HEK293 (cell line): ENCODE results near the gene FXN.

Experiments used
- GLI4 ChIP-seq: fragments of 450-650 bp; formaldehyde crosslinking; IDR thresholded peaks from 2 replicates; pipeline ENCODE4 v1.5.1; 2016; ENCODE audit warnings: missing biosample characterization, missing genetic modification characterization
- HOXC10 ChIP-seq: sonication (generic); formaldehyde crosslinking; IDR thresholded peaks from 2 replicates; pipeline ENCODE4 v1.8.1; 2023; ENCODE audit warnings: mild to moderate bottlenecking, missing genetic modification reagents
- HOXD13 ChIP-seq: sonication (generic); formaldehyde crosslinking; IDR thresholded peaks from 2 replicates; pipeline ENCODE4 v1.8.0; 2022; ENCODE audit warnings: missing genetic modification reagents, borderline replicate concordance
- KLF7 ChIP-seq: fragments of 450-650 bp; formaldehyde crosslinking; IDR thresholded peaks from 2 replicates; pipeline ENCODE4 v1.5.1; 2016; ENCODE audit warnings: missing biosample characterization, missing genetic modification characterization, borderline replicate concordance
- KLF8 ChIP-seq: fragments of 450-650 bp; formaldehyde crosslinking; IDR thresholded peaks from 2 replicates; pipeline ENCODE4 v1.5.1; 2016; ENCODE audit warnings: missing biosample characterization, missing genetic modification characterization
- PBX3 ChIP-seq: sonication (generic); formaldehyde crosslinking; IDR thresholded peaks from 2 replicates; pipeline ENCODE4 v1.8.1; 2022; ENCODE audit warnings: mild to moderate bottlenecking, moderate library complexity, missing genetic modification reagents
- RBAK ChIP-seq: fragments of 450-650 bp; formaldehyde crosslinking; IDR thresholded peaks from 2 replicates; pipeline ENCODE4 v1.5.1; 2016; ENCODE audit warnings: missing biosample characterization, missing genetic modification characterization
- WT1 ChIP-seq: fragments of 450-650 bp; formaldehyde crosslinking; IDR thresholded peaks from 2 replicates; pipeline ENCODE4 v1.5.1; 2016; ENCODE audit warnings: missing biosample characterization, missing genetic modification characterization
- ZBTB1 ChIP-seq: fragments of 450-650 bp; formaldehyde crosslinking; IDR thresholded peaks from 2 replicates; pipeline ENCODE4 v1.5.1; 2016; ENCODE audit warnings: missing biosample characterization, missing genetic modification characterization
- ZBTB20 ChIP-seq: fragments of 450-650 bp; formaldehyde crosslinking; IDR thresholded peaks from 2 replicates; pipeline ENCODE4 v1.5.1; 2016; ENCODE audit warnings: missing biosample characterization, missing genetic modification characterization
- ZBTB21 ChIP-seq: fragments of 450-650 bp; formaldehyde crosslinking; IDR thresholded peaks from 2 replicates; pipeline ENCODE4 v1.5.1; 2017; ENCODE audit warnings: missing biosample characterization, missing genetic modification characterization
- ZBTB49 ChIP-seq: fragments of 450-650 bp; formaldehyde crosslinking; IDR thresholded peaks from 2 replicates; pipeline ENCODE4 v1.5.1; 2016; ENCODE audit warnings: missing biosample characterization, missing genetic modification characterization, low read depth
- ZBTB6 ChIP-seq: fragments of 450-650 bp; formaldehyde crosslinking; IDR thresholded peaks from 2 replicates; pipeline ENCODE4 v1.5.1; 2017; ENCODE audit warnings: missing biosample characterization, missing genetic modification characterization
- ZFHX2 ChIP-seq: fragments of 450-650 bp; formaldehyde crosslinking; conservative IDR thresholded peaks from 2 replicates; pipeline ENCODE4 v1.5.1; 2016; ENCODE audit warnings: missing biosample characterization, missing genetic modification characterization
- ZNF114 ChIP-seq: fragments of 450-650 bp; formaldehyde crosslinking; IDR thresholded peaks from 2 replicates; pipeline ENCODE4 v1.5.0; 2017; ENCODE audit warnings: missing biosample characterization, missing genetic modification characterization
- ZNF132 ChIP-seq: fragments of 450-650 bp; formaldehyde crosslinking; IDR thresholded peaks from 2 replicates; pipeline ENCODE4 v1.5.1; 2017; ENCODE audit warnings: missing biosample characterization, missing genetic modification characterization, borderline replicate concordance
- ZNF133 ChIP-seq: fragments of 450-650 bp; formaldehyde crosslinking; IDR thresholded peaks from 2 replicates; pipeline ENCODE4 v1.5.1; 2016; ENCODE audit warnings: missing biosample characterization, missing genetic modification characterization
- ZNF146 ChIP-seq: fragments of 450-650 bp; formaldehyde crosslinking; IDR thresholded peaks from 2 replicates; pipeline ENCODE4 v1.5.1; 2016; ENCODE audit warnings: missing biosample characterization, missing genetic modification characterization
- ZNF18 ChIP-seq: fragments of 450-650 bp; formaldehyde crosslinking; IDR thresholded peaks from 2 replicates; pipeline ENCODE4 v1.5.1; 2016; ENCODE audit warnings: missing biosample characterization, missing genetic modification characterization
- ZNF184 ChIP-seq: fragments of 450-650 bp; IDR thresholded peaks from 2 replicates; pipeline ENCODE4 v1.5.1; 2018; ENCODE audit warnings: missing biosample characterization, mild to moderate bottlenecking, missing genetic modification characterization
- ZNF24 ChIP-seq: fragments of 450-650 bp; formaldehyde crosslinking; IDR thresholded peaks from 2 replicates; pipeline ENCODE4 v1.5.1; 2016; ENCODE audit warnings: missing biosample characterization, missing genetic modification characterization
- ZNF248 ChIP-seq: fragments of 450-650 bp; formaldehyde crosslinking; IDR thresholded peaks from 2 replicates; pipeline ENCODE4 v1.5.1; 2017; ENCODE audit warnings: missing biosample characterization, missing genetic modification characterization
- ZNF274 ChIP-seq, 2 experiments: fragments of 200-500 bp in 1 of 2; fragments of 450-650 bp in 1 of 2; sonication (Bioruptor generic) in 1 of 2; formaldehyde crosslinking in 1 of 2; IDR thresholded peaks; 2 replicates each; pipeline versions ENCODE4 v1.5.1 to v1.6.1; 2014 to 2016; ENCODE audit warnings: borderline replicate concordance in 1 of 2, inconsistent platforms in 1 of 2, low read length in 1 of 2, missing biosample characterization in 1 of 2, missing genetic modification characterization in 1 of 2
- ZNF324 ChIP-seq: fragments of 450-650 bp; formaldehyde crosslinking; IDR thresholded peaks from 2 replicates; pipeline ENCODE4 v1.5.1; 2016; ENCODE audit warnings: missing biosample characterization, missing genetic modification characterization
- ZNF335 ChIP-seq: fragments of 450-650 bp; formaldehyde crosslinking; conservative IDR thresholded peaks from 2 replicates; pipeline ENCODE4 v1.5.1; 2016; ENCODE audit warnings: missing biosample characterization, missing genetic modification characterization
- ZNF391 ChIP-seq: fragments of 450-650 bp; formaldehyde crosslinking; IDR thresholded peaks from 2 replicates; pipeline ENCODE4 v1.5.1; 2016; ENCODE audit warnings: low read depth, missing biosample characterization, missing genetic modification characterization, borderline replicate concordance
- ZNF488 ChIP-seq: fragments of 450-650 bp; formaldehyde crosslinking; IDR thresholded peaks from 2 replicates; pipeline ENCODE4 v1.5.1; 2016; ENCODE audit warnings: missing biosample characterization, missing genetic modification characterization
- ZNF501 ChIP-seq: fragments of 450-650 bp; formaldehyde crosslinking; IDR thresholded peaks from 2 replicates; pipeline ENCODE4 v1.5.1; 2016; ENCODE audit warnings: missing biosample characterization, missing genetic modification characterization
- ZNF510 ChIP-seq: fragments of 450-650 bp; formaldehyde crosslinking; IDR thresholded peaks from 2 replicates; pipeline ENCODE4 v1.5.1; 2018; ENCODE audit warnings: mild to moderate bottlenecking, missing genetic modification characterization, missing biosample characterization; ENCODE audit not compliant: insufficient replicate concordance
- ZNF621 ChIP-seq: fragments of 450-650 bp; formaldehyde crosslinking; IDR thresholded peaks from 2 replicates; pipeline ENCODE4 v1.5.1; 2017; ENCODE audit warnings: missing biosample characterization, missing genetic modification characterization
- ZNF639 ChIP-seq: fragments of 450-650 bp; formaldehyde crosslinking; IDR thresholded peaks from 2 replicates; pipeline ENCODE4 v1.5.1; 2016; ENCODE audit warnings: missing biosample characterization, missing genetic modification characterization
- ZNF660 ChIP-seq: fragments of 450-650 bp; IDR thresholded peaks from 2 replicates; pipeline ENCODE4 v1.5.1; 2018; ENCODE audit warnings: missing biosample characterization, mild to moderate bottlenecking, missing genetic modification characterization
- ZNF76 ChIP-seq: fragments of 450-650 bp; formaldehyde crosslinking; IDR thresholded peaks from 2 replicates; pipeline ENCODE4; 2016; ENCODE audit warnings: low read depth, missing biosample characterization, missing genetic modification characterization, borderline replicate concordance
- ZSCAN16 ChIP-seq: fragments of 450-650 bp; formaldehyde crosslinking; IDR thresholded peaks from 2 replicates; pipeline ENCODE4 v1.5.1; 2016; ENCODE audit warnings: missing biosample characterization, missing genetic modification characterization

FXN gene

GRCh38 chr9:69122082-69122548 is 86.6 kb downstream of the FXN start (continued):
- peak; percentile 50; the same call in 1 of the 2 replicates for TF ChIP-seq ZBTB20 (tag by site-specific recombination)
- no peak for TF ChIP-seq ZNF324
- TF ChIP-seq ZNF133, result no peak
- TF ChIP-seq ZBTB6 (tag by site-specific recombination), result no peak
- no peak for TF ChIP-seq ZNF76 (tag by site-specific recombination)
- TF ChIP-seq ZNF488 (tag by site-specific recombination), result no peak
- TF ChIP-seq ZNF24 (tag by site-specific recombination), result no peak
- no peak for TF ChIP-seq ZNF391 (tag by site-specific recombination)
- TF ChIP-seq ZNF132 (tag by site-specific recombination), result no peak
- no peak for TF ChIP-seq ZSCAN16 (tag by site-specific recombination)
- no peak for TF ChIP-seq WT1 (tag by site-specific recombination)
- TF ChIP-seq HOXD13 (CRISPR knock-in tag), result no peak
- TF ChIP-seq ZNF146, result no peak
- no peak for TF ChIP-seq PBX3 (CRISPR knock-in tag)
- no peak for TF ChIP-seq ZFHX2 (tag by site-specific recombination)
- no peak for TF ChIP-seq GLI4 (tag by site-specific recombination)
- no peak for TF ChIP-seq RBAK
- peak; percentile 33; the same call in 1 of the 2 replicates for TF ChIP-seq ZNF501 (tag by site-specific recombination)
- no peak for TF ChIP-seq ZNF621 (tag by site-specific recombination)
- no peak for TF ChIP-seq ZBTB21 (tag by site-specific recombination)
- TF ChIP-seq ZNF184 (tag by site-specific recombination), result no peak
- TF ChIP-seq ZNF18 (tag by site-specific recombination), result no peak
- TF ChIP-seq ZNF335 (tag by site-specific recombination), result peak; percentile 67
- TF ChIP-seq ZNF248 (tag by site-specific recombination), result no peak
- TF ChIP-seq ZNF660 (tag by site-specific recombination), result no peak
- no peak for TF ChIP-seq ZBTB1 (tag by site-specific recombination)
- TF ChIP-seq KLF8, result 0 out of 2 replicates have a peak, but pooled peaks have one; percentile 17
- TF ChIP-seq ZBTB49 (tag by site-specific recombination), result no peak
- TF ChIP-seq KLF7 (tag by site-specific recombination), result no peak
- no peak for TF ChIP-seq ZNF274 (IDR thresholded peaks at IDR 0.05; ENCODE audit: low read length)
- no peak for TF ChIP-seq ZNF274 (tag by site-specific recombination; IDR thresholded peaks at IDR 0.05; ENCODE audit: borderline replicate concordance)
- no peak for TF ChIP-seq ZNF510 (tag by site-specific recombination)
- no peak for TF ChIP-seq ZNF639
- no peak for TF ChIP-seq ZNF114 (tag by site-specific recombination)
- TF ChIP-seq HOXC10 (CRISPR knock-in tag), result no peak
